ENCODE results near the gene CRISP2. TPM values are rescaled to one million over a fixed set of nuclear protein-coding genes. Genes with fewer than 3 reads are reported as not detected.

Gene CRISP2
- total RNA-seq, 1 experiment from 2014 or later, result not detected

- intact Hi-C loops (cut with micrococcal nuclease; ENCODE audit: unreplicated experiment), result no loop called here
- no peak for DNase-seq
- BruUV-seq (replicated peaks), result no TSS peak
- ChIA-PET POLR2A (no interaction called here), CTCF (no interaction called here)
- Histone ChIP-seq H3K36me3 (ENCODE audit: control insufficient read depth, insufficient read depth, low read length) (no peaks in the 10 kb centered on the region), H3K9me3 (no peaks in the 10 kb centered on the region), H3K4me1 (no peaks in the 10 kb centered on the region), H3K27me3 (replicated peaks; ENCODE audit: control insufficient read depth, insufficient read depth, low read length) (no peaks in the 10 kb centered on the region), H3K4me3 (ENCODE audit: low read depth, low read length) (no peak overlapping the region)
- Mint-ChIP-seq H3K4me3 (ENCODE audit: unreplicated experiment) (no peak overlapping the region), H3K4me1 (ENCODE audit: low read depth, unreplicated experiment) (no peaks in the 10 kb centered on the region), H3K9me3 (ENCODE audit: unreplicated experiment) (no peaks in the 10 kb centered on the region), H3K27me3 (ENCODE audit: insufficient read depth, unreplicated experiment) (peaks cover 6% of the 10 kb centered on the region), H3K27ac (ENCODE audit: unreplicated experiment) (no peak overlapping the region), H3K36me3 (ENCODE audit: insufficient read depth, unreplicated experiment) (no peaks in the 10 kb centered on the region)
- no peak for TF ChIP-seq CTCF (IDR thresholded peaks at IDR 0.05; ENCODE audit: insufficient read depth in 1 of 2, low read depth in 1 of 2, low read length in 1 of 2, severe bottlenecking in 1 of 2, unreplicated experiment in 1 of 2)
Measured at GRCh38 chr6:49649988-49650387, 63.4 kb downstream of the CRISP2 start.

GRCh38 chr6:49648036-49648435, 65.3 kb downstream of the CRISP2 start:
- Histone ChIP-seq H3K9me3 (no peaks in the 10 kb centered on the region), H3K4me1 (no peaks in the 10 kb centered on the region), H3K36me3 (ENCODE audit: control insufficient read depth, insufficient read depth, low read length) (no peaks in the 10 kb centered on the region), H3K4me3 (ENCODE audit: low read depth, low read length) (no peak overlapping the region), H3K27me3 (replicated peaks; ENCODE audit: control insufficient read depth, insufficient read depth, low read length) (no peaks in the 10 kb centered on the region)
- POLR2A ChIA-PET, result no interaction called here
- Mint-ChIP-seq H3K27me3 (ENCODE audit: insufficient read depth, unreplicated experiment) (no peaks in the 10 kb centered on the region), H3K4me3 (ENCODE audit: unreplicated experiment) (no peak overlapping the region), H3K4me1 (ENCODE audit: low read depth, unreplicated experiment) (no peaks in the 10 kb centered on the region), H3K36me3 (ENCODE audit: insufficient read depth, unreplicated experiment) (no peaks in the 10 kb centered on the region), H3K9me3 (ENCODE audit: unreplicated experiment) (no peaks in the 10 kb centered on the region), H3K27ac (ENCODE audit: unreplicated experiment) (no peak overlapping the region)
- no TSS peak for BruUV-seq (replicated peaks)
- DNase-seq, result no peak
- intact Hi-C loops (cut with micrococcal nuclease; ENCODE audit: unreplicated experiment), result no loop called here
- CTCF ChIA-PET, result no interaction called here
- TF ChIP-seq CTCF (IDR thresholded peaks at IDR 0.05; ENCODE audit: insufficient read depth in 1 of 2, low read depth in 1 of 2, low read length in 1 of 2, severe bottlenecking in 1 of 2, unreplicated experiment in 1 of 2), result no peak

GRCh38 chr6:49647476-49647875, 65.9 kb downstream of the CRISP2 start:
- CTCF ChIA-PET, result no interaction called here
- no peaks in the 10 kb centered on the region for H3K9me3 Mint-ChIP-seq (ENCODE audit: unreplicated experiment)
- POLR2A ChIA-PET, result no interaction called here
- no peak for DNase-seq
- H3K27ac Mint-ChIP-seq (ENCODE audit: unreplicated experiment), result no peak overlapping the region
- intact Hi-C loops (cut with micrococcal nuclease; ENCODE audit: unreplicated experiment), result no loop called here
- no peaks in the 10 kb centered on the region for H3K4me1 Mint-ChIP-seq (ENCODE audit: low read depth, unreplicated experiment)
- H3K27me3 ChIP-seq (replicated peaks; ENCODE audit: control insufficient read depth, insufficient read depth, low read length), result no peaks in the 10 kb centered on the region
- no peaks in the 10 kb centered on the region for H3K4me1 ChIP-seq
- no peaks in the 10 kb centered on the region for H3K36me3 Mint-ChIP-seq (ENCODE audit: insufficient read depth, unreplicated experiment)
- BruUV-seq (replicated peaks), result no TSS peak
- no peak for TF ChIP-seq CTCF (IDR thresholded peaks at IDR 0.05; ENCODE audit: insufficient read depth in 1 of 2, low read depth in 1 of 2, low read length in 1 of 2, severe bottlenecking in 1 of 2, unreplicated experiment in 1 of 2)
- H3K4me3 ChIP-seq (ENCODE audit: low read depth, low read length), result no peak overlapping the region
- H3K4me3 Mint-ChIP-seq (ENCODE audit: unreplicated experiment), result no peak overlapping the region
- no peaks in the 10 kb centered on the region for H3K27me3 Mint-ChIP-seq (ENCODE audit: insufficient read depth, unreplicated experiment)
- H3K36me3 ChIP-seq (ENCODE audit: control insufficient read depth, insufficient read depth, low read length), result no peaks in the 10 kb centered on the region
- H3K9me3 ChIP-seq, result no peaks in the 10 kb centered on the region
